Heart left ventricle (tissue), 13 donors: ENCODE data around the gene CCDC179.

Experiments used
- CTCF ChIP-seq, 12 donors: fragments of 200-600 bp; sonication (generic) in 4 of 12; IDR thresholded peaks; one replicate each; pipeline versions ENCODE4 v1.5.0 to v1.8.0; 2018 to 2022; ENCODE audit warnings: antibody characterized with exemption in 12 of 12, mild to moderate bottlenecking in 5 of 12
- POLR2A ChIP-seq, 2 donors: fragments of 450-650 bp; IDR thresholded peaks; one replicate each; pipeline ENCODE4 v1.6.1; 2017; ENCODE audit warnings: antibody characterized with exemption in 2 of 2, mild to moderate bottlenecking in 2 of 2, moderate library complexity in 2 of 2
- donor health status: ischemic (EF 13 %, LVEDD 7.1; RV severe dilation, severe dysfunction).
- donor health status: DM: no; HTN: yes; CAD: no.
- donor health status: DM: no; HTN: no; CAD: no.
- donor health status: ischemic (EF 25% LVEDD 6.9; RV normal size, moderate dysfunction).
- donor health status: ischemic (EF 25% LVEDD 5.7; RV mildly dilated, moderate dysfunction).
- donor health status: ischemic (EF 35%, LVEDD 5.7; RV mildly dilated, moderate dysfunction).
- donor health status: nonischemic (EF 11% LVEDD 7.7; RV severe dilation, severe dysfunction).
- donor health status: DM: yes; HTN: yes; CAD: no.
- donor health status: PGD.
- donor health status: ischemic (EF 29% LVEDD 5.4; RV normal size, mild dysfunction).
- donor health status: nonischemic (EF 23%, LVEDD 6.1; RV moderate dilation, normal function).

GRCh38 chr11:22807855-22808570 lies 52.3 kb downstream of the CCDC179 start:
- TF ChIP-seq CTCF (IDR thresholded peaks at IDR 0.05): no peak
- TF ChIP-seq POLR2A (IDR thresholded peaks at IDR 0.05): no peak
